Measurements from ENCODE around the gene ITGB1.
"Not testable (repeated sequence)": the region's sequence is repeated elsewhere in the genome, so short reads cannot be mapped to it uniquely, and the experiment has no call there.

DNA sequence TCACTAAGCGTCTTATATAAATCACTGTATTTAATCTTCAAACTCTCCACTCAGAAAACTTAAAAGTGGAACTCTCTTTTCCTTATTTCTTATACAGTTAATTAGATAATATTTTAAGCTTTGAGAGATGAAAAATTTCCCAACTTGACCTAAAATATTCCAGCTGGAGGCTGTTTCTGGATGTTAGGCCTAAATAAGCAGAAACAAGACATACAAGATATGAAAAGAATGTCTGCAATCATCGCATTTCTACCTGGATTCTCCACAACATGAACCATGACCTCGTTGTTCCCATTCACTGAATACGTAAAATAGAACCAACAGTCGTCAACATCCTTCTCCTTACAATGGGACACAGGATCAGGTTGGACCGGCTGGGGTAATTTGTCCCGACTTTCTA, 48.1 kb downstream of the ITGB1 start:
- not testable (repeated sequence) for TF ChIP-seq CTCF (IDR thresholded peaks at IDR 0.05 in 8 of 11, conservative IDR thresholded peaks at IDR 0.05 in 3 of 11); POLR2A (IDR thresholded peaks at IDR 0.05)
